ENCODE data around the gene PLEKHG4B. TPM values are rescaled to one million over a fixed set of nuclear protein-coding genes. Genes with fewer than 3 reads are reported as not detected.
"Not testable (repeated sequence)": the region's sequence is repeated elsewhere in the genome, so short reads cannot be mapped to it uniquely, and the experiment has no call there.

PLEKHG4B gene
- total RNA-seq, 1 experiment from 2014 or later = not detected

DNA sequence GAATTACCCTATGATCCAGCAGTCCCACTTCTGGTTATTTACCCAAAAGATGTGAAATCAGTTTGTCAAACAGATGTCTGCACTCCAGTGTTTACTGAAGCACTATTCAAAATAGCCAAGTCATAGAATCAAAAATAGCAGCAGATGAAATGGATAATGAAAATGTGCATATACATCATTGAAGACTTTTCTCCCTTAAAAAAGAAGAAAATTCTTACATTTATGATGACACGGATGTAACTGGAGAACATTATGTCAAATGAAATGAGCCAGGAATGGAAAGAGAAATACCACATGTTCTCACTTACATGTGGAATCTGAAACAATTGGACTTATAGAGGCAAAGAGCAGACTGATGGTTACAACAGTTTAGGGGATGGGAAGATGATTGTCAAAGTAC, 21.5 kb upstream of the PLEKHG4B start:
- H3K4me3 Mint-ChIP-seq (ENCODE audit: unreplicated experiment) = no peak overlapping the region
- ChIA-PET CTCF (no interaction called here), POLR2A (no interaction called here)
- TF ChIP-seq, protein P1, sequence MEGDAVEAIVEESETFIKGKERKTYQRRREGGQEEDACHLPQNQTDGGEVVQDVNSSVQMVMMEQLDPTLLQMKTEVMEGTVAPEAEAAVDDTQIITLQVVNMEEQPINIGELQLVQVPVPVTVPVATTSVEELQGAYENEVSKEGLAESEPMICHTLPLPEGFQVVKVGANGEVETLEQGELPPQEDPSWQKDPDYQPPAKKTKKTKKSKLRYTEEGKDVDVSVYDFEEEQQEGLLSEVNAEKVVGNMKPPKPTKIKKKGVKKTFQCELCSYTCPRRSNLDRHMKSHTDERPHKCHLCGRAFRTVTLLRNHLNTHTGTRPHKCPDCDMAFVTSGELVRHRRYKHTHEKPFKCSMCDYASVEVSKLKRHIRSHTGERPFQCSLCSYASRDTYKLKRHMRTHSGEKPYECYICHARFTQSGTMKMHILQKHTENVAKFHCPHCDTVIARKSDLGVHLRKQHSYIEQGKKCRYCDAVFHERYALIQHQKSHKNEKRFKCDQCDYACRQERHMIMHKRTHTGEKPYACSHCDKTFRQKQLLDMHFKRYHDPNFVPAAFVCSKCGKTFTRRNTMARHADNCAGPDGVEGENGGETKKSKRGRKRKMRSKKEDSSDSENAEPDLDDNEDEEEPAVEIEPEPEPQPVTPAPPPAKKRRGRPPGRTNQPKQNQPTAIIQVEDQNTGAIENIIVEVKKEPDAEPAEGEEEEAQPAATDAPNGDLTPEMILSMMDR (IDR thresholded peaks at IDR 0.05; ENCODE audit: unreplicated experiment) = no peak
- DNase-seq (ENCODE audit: unreplicated experiment) = no peak
- H3K27me3 Mint-ChIP-seq (ENCODE audit: insufficient read depth, unreplicated experiment) = peaks cover 72% of the 10 kb centered on the region
- H3K9me3 Mint-ChIP-seq (ENCODE audit: unreplicated experiment) = no peaks in the 10 kb centered on the region
- H3K4me1 Mint-ChIP-seq (ENCODE audit: insufficient read depth, unreplicated experiment) = no peaks in the 10 kb centered on the region
- no peak overlapping the region for H3K27ac Mint-ChIP-seq (ENCODE audit: low read depth, unreplicated experiment)
- BruUV-seq (replicated peaks) = no TSS peak
- no peaks in the 10 kb centered on the region for H3K36me3 Mint-ChIP-seq (ENCODE audit: insufficient read depth, unreplicated experiment)
- intact Hi-C loops (cut with micrococcal nuclease) = no loop called here

DNA sequence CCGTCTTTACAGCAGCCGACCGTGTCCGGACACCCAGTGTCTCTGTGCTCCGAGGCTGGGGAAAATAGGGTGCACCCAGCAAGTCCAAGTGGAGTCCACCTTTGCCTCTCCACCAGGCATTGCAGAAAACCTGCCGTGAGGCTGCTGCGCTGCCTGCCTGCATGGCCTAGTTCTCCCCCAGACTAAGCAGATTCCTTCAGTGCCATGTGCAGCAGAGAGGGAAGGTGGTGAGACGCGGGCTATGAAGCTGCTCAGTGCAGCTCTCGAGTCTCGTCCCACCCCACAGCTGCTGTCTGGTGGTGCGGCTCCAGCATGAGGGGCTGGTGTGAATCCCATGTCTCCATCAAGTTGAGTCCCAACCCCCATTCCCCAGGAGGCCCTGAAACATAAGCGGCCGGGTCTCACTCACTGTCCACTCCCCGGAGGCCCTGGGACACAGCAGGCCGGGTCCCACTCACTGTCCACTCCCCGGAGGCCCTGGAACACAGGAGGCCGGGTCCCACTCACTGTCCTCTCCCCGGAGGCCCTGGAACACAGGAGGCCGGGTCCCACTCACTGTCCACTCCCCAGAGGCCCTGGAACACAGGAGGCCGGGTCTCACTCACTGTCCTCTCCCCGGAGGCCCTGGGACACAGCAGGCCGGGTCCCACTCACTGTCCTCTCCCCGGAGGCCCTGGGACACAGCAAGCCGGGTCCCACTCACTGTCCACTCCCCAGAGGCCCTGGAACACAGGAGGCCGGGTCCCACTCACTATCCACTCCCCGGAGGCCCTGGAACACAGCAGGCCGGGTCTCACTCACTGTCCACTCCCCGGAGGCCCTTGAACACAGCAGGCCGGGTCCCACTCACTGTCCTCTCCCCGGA, 19.4 kb upstream of the PLEKHG4B start:
- BruUV-seq (replicated peaks); H3K27ac Mint-ChIP-seq (ENCODE audit: low read depth, unreplicated experiment); H3K4me3 Mint-ChIP-seq (ENCODE audit: unreplicated experiment); H3K36me3 Mint-ChIP-seq (ENCODE audit: insufficient read depth, unreplicated experiment); H3K4me1 Mint-ChIP-seq (ENCODE audit: insufficient read depth, unreplicated experiment); H3K9me3 Mint-ChIP-seq (ENCODE audit: unreplicated experiment); CTCF ChIA-PET; DNase-seq (ENCODE audit: unreplicated experiment); POLR2A ChIA-PET; intact Hi-C loops (cut with micrococcal nuclease): not testable (repeated sequence)
- H3K27me3 Mint-ChIP-seq (ENCODE audit: insufficient read depth, unreplicated experiment) = peaks cover 78% of the 10 kb centered on the region

DNA sequence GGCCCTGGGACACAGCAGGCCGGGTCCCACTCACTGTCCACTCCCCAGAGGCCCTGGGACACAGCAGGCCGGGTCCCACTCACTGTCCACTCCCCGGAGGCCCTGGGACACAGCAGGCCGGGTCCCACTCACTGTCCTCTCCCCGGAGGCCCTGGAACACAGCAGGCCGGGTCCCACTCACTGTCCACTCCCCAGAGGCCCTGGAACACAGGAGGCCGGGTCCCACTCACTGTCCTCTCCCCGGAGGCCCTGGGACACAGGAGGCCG, 18.9 kb upstream of the PLEKHG4B start:
- BruUV-seq (replicated peaks); DNase-seq (ENCODE audit: unreplicated experiment); H3K9me3 Mint-ChIP-seq (ENCODE audit: unreplicated experiment); intact Hi-C loops (cut with micrococcal nuclease); H3K4me1 Mint-ChIP-seq (ENCODE audit: insufficient read depth, unreplicated experiment); H3K36me3 Mint-ChIP-seq (ENCODE audit: insufficient read depth, unreplicated experiment); POLR2A ChIA-PET; CTCF ChIA-PET; H3K27ac Mint-ChIP-seq (ENCODE audit: low read depth, unreplicated experiment); H3K4me3 Mint-ChIP-seq (ENCODE audit: unreplicated experiment): not testable (repeated sequence)
- peaks cover 78% of the 10 kb centered on the region for H3K27me3 Mint-ChIP-seq (ENCODE audit: insufficient read depth, unreplicated experiment)

DNA sequence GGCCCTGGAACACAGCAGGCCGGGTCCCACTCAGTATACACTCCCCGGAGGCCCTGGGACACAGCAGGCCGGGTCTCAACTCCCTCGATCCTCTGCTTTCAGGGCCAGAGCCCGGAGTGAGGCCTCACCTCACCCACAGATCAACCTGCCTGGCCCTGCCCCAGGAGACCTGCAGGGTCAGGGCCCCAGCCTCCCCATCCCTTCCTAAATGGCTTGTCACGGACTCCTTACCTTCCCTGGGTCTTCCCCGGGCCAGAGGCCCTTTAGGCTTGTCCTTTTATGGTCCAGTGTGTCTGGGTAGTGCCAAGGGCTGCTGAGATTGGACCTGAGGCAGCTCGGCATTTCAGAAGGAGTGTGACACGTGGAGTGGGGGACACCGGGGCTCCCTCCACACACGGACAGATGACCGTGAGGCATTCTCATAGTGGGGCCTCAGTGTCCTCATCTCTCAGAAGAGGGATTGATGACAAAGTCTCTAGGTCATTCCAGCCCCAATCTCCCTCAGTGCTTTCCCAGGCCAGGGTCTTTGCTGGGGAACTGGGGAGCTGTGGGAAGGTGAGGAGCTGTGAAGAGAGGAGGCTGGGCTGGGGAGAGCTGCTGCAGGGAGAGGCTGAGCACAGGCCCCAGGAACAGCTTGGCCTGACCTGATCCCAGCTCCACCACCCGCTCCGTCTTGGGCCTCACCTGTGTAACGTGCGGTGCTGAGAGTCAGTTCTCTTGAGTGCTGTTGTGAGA, 18.0 kb upstream of the PLEKHG4B start:
- intact Hi-C loops (cut with micrococcal nuclease) = no loop called here
- ChIA-PET CTCF (no interaction called here), POLR2A (no interaction called here)
- no peak overlapping the region for H3K4me3 Mint-ChIP-seq (ENCODE audit: unreplicated experiment)
- H3K4me1 Mint-ChIP-seq (ENCODE audit: insufficient read depth, unreplicated experiment) = no peaks in the 10 kb centered on the region
- no TSS peak for BruUV-seq (replicated peaks)
- no peaks in the 10 kb centered on the region for H3K9me3 Mint-ChIP-seq (ENCODE audit: unreplicated experiment)
- H3K27me3 Mint-ChIP-seq (ENCODE audit: insufficient read depth, unreplicated experiment) = peaks cover 82% of the 10 kb centered on the region
- TF ChIP-seq, protein P1 (IDR thresholded peaks at IDR 0.05; ENCODE audit: unreplicated experiment) = no peak
- no peak overlapping the region for H3K27ac Mint-ChIP-seq (ENCODE audit: low read depth, unreplicated experiment)
- H3K36me3 Mint-ChIP-seq (ENCODE audit: insufficient read depth, unreplicated experiment) = no peaks in the 10 kb centered on the region
- no peak for DNase-seq (ENCODE audit: unreplicated experiment)

DNA sequence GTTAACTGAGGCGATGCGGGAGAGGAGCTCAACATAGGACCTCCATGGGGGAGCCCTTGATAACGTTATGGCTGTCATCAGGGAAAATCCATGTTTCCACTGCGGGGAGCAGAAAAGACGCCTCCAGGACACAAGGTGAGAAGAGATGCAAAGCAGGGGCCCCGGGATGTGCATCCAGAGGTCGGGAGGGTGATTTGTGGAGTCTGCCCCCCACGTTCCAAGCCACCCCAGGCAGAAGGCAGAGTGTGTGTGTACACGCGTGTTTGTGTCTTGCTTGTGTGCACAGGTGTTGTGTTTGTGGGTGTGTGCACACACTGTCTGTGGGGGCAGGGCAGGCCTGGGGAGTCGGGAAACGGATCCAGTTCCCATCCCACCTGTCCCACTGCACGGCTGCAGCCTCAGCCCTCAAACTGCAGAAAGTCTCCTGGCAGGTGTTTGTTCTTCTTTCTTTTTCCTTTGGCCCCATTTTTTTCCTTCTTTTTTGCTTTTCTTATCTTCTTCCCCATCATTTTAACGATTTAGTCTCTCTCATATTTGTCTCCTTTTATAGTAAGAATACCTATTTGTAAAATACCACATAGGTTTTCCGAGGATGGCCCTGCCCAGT, 17.4 kb upstream of the PLEKHG4B start:
- H3K9me3 Mint-ChIP-seq (ENCODE audit: unreplicated experiment) = no peaks in the 10 kb centered on the region
- DNase-seq (ENCODE audit: unreplicated experiment) = no peak
- H3K27ac Mint-ChIP-seq (ENCODE audit: low read depth, unreplicated experiment) = peak overlapping the region; percentile 70
- TF ChIP-seq, protein P1 (IDR thresholded peaks at IDR 0.05; ENCODE audit: unreplicated experiment) = no peak
- no peaks in the 10 kb centered on the region for H3K4me1 Mint-ChIP-seq (ENCODE audit: insufficient read depth, unreplicated experiment)
- H3K27me3 Mint-ChIP-seq (ENCODE audit: insufficient read depth, unreplicated experiment) = peaks cover 81% of the 10 kb centered on the region
- no peak overlapping the region for H3K4me3 Mint-ChIP-seq (ENCODE audit: unreplicated experiment)
- POLR2A ChIA-PET = no interaction called here
- CTCF ChIA-PET = no interaction called here
- H3K36me3 Mint-ChIP-seq (ENCODE audit: insufficient read depth, unreplicated experiment) = no peaks in the 10 kb centered on the region
- no TSS peak for BruUV-seq (replicated peaks)
- intact Hi-C loops (cut with micrococcal nuclease) = no loop called here

Measured in MCF 10A (cell line).